Hindlimb muscle (tissue), 1 donor: ENCODE results near the gene CHD9. TPM values are rescaled to one million over a fixed set of nuclear protein-coding genes. Genes with fewer than 3 reads are reported as not detected.
"Not testable (repeated sequence)": the region's sequence is repeated elsewhere in the genome, so short reads cannot be mapped to it uniquely, and the experiment has no call there.

Source experiments
- DNase-seq: peaks from one replicate; pipeline ENCODE4 v3.0.0-alpha.2; 2013
- polyA plus RNA-seq: library from polyadenylated mRNA; unstranded; fragments of 120-200 nt; gene quantifications from one replicate; pipeline ENCODE4 v1.2.1, GENCODE V29; 2013; ENCODE audit not compliant: insufficient read length

Gene CHD9
- polyA plus RNA-seq, 1 donor = 45.7 TPM

DNA sequence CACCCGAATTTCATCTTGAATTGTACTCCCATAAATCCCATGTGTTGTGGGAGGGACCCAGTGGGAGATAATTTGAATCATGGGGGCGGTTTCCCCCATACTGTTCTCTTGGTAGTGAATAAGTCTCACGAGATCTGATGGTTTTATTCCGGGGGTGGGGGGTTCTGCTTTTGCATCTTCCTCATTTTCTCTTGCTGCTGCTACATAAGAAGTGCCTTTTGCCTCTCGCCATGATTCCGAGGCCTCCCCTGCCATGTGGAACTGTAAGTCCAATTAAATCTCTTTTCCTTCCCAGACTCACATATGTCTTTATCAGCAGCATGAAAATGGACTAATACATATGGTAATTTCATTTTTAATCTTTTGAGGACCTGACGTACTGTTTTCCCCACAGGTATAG lies 20.7 kb downstream of the CHD9 start:
- DNase-seq = not testable (repeated sequence)

DNA sequence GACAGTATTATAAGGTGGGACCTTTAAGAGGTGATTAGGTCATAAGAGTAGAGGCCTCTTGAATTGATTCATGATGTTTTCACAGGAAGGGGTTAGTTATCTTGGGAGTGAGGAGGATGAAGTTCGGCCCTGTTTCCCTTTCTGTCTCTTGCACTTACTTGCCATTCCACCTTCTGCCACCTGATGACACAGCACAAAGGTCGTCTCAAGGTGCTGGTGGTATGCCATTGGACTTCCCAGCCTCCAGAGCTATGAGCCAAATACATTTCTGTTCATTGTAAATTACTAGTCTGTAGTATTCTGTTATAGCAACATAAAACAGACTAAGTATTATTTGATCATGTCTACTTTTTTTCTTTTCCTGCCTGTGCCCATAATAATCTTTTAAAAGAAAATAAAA lies 23.5 kb downstream of the CHD9 start:
- DNase-seq = no peak

DNA sequence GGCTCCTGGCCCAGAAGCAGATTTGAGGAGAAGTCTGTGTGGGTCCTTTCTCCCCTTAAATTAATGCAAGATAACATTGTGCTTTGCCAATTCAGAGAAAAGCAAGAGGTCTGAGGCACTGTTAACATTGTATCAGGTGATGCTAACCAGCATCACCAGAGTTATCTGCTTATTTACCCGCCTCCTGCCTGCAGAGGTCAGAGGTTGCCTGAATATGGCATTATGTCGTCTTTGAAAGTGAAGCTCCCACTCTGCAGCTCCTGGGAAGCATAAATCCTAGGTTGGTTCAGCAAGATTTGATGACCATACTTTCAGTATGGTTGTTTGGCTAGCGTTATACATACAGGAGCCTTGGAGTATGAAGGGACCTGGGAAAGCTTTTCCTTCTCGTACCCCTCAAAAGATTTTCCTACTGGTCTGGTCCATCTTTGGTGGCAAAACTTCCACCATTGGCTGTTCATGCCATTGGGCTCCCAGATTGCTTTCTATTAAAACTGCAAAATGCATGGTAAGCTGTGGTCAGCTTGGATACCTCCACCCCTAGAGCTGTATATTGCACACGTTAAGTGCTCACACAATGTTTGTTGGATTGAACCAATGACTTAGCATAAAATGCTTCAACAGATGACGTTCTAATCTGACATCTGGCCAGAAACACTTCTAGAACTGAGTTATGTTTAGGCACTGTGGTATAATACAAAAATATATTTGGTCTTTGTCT lies 24.1 kb downstream of the CHD9 start:
- no peak for DNase-seq

DNA sequence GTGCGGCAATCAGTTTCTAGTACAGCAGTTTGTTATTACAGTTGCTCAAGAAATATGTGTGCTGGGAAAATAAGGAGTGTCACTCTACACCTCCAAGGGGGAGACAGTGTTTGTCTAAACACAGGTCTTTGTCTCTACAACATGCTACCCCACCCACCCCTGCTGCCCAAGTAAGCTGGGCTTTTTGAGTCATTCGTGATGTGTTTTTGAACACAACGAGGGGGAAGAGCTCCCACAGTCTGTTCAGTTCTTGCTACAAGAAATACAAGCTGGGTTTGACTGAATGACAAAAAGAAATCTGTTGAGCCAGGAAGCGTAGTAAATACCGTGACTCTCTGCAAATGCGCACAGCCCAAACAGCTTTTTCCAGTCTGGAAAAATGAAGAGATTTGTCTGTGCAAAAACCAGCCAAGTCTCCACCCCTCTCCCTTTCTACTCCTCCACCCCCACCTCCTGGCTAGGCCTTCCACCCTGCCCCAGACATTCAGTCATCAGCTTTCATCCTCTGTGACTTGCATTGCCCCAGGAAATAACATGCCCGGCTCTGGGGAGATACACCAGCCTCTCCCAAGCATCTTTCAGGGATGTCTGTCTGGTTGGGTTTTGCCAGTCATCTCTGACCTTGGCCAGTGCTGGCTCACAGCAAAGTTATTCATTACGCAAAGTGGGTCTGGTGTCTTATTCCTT lies 25.7 kb downstream of the CHD9 start:
- peak; percentile 91 for DNase-seq

DNA sequence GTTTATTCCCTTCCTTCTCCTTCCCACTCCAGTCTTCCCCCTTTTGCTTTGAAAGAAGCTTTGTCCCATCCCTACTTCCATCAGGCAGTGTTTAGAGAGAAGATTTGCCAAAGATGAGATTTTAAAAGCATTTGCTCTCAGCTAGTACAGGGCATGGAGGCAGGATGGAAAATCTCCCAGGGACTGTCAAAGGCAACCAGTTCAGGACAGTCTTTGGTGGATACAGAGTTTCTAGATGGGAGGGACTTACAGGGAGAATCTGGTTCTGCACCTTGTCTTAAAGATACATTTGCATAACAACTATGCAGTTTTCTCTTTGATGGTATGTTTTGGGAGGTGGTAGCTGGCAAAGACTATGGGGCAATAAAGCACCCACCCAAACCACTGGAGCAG lies 26.2 kb downstream of the CHD9 start:
- DNase-seq = no peak

DNA sequence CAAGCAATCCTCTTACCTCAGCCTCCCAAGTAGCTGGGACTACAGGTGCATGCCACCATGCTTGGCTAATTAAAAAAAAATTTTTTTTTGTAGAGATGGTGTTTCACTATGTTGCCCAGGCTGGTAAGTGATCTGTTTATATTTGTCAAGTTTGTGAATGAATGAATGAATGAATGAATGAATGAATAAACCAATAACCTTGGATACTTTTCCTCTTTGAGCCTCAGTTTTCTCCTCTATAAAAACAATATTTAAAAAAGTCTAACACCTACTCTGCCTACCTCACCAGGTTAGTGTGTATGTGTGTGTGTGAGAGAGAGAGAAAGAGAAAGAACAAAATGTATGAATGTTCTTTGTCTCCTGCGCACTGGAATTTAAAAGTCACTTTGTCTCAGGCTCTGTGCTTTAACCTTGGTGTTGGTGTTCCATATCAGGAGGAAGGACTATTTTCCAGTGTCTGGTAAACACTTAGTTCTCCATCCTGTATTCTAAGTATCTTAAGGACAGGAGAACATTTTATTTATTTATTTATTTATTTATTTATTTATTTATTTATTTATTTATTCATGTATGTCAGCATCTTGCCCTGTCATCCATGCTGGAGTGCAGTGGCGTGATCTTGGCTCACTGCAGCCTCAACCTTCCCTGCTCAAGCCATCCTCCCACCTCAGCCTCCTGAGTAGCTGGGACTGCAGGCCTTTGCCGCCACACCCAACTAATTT lies 27.1 kb downstream of the CHD9 start:
- DNase-seq = no peak

DNA sequence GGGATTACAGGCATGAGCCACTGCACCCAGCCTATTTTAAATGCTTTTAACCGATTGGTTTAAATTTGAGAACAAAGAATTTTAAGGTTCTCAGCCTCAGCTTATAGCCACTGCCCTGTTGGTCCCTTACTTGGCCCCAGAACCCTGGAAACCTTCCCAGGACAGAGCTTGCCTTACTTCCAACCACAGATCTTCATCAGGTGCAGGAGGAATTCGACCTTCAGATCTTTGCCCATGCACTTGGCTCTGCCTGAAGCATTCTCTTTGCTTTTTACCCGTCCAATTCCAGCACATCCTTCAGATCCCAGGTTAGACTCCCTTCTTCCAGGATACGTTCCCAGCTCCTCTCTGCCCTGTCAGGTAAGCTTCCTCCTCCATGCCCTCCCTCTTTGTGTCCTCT lies 27.7 kb downstream of the CHD9 start:
- no peak for DNase-seq

DNA sequence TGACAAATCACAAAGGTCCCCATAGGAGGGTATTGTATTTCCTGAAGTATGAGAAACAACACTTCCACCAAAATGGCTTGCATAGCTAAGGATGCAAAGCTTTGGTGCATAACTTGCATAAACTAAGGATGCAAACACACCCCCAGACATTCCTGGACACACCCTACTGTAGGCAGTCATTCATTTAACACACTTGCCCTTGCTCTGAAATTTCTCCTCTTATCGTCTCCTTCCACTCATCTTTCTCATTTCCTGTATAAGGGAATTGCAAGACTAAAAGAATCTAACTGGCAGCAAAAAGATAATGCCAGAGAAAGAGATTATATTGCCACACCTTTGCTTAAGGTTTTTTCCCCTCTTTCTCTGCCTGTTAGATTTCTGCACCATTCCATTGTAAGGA lies 28.3 kb downstream of the CHD9 start:
- no peak for DNase-seq

DNA sequence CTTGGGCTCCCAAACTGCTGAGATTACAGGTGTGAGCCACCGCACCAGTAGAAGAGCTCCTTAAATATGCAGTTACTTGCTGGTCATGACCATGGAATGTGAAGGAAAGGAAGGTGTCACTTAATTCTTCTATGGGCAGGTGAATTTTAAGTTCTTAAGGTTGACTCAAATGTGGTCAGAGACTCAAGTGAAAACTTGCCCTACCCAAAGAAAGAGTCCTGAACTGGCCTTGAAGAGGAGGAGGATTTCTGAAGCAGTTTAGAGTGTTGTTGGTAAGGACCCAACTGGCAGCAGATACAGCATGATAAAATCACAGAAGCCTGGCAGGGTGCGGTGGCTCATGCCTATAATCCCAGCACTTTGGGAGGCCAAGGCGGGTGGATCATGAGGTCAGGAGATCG lies 29.4 kb downstream of the CHD9 start:
- no peak for DNase-seq

DNA sequence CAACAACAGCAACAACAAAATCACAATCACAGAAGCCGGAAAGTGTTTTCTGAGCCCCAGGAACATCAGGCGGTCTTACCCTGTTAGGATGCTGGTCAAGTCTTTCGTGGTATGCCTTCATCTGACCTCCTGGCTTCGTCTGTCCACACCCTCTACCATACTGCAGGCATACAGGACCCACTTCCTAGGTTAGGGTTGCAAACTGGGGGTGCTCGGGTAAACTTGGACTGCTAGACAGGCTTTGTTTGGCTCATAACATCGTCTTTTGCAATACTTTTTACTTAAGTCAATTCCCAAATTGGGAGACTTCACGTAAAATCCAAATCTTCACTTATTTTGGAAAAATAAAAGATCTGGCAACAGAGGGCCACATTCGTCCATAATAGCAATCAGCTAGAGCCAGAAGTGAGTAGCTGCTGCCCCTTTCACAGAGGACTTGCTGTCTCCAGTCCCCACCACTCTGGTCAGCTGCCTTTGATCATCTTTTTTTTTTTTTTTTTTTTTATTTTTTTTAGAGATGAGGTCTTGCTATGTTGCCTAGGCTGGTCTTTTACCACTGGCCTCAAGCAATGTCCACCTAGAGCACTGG lies 30.0 kb downstream of the CHD9 start:
- no peak for DNase-seq

DNA sequence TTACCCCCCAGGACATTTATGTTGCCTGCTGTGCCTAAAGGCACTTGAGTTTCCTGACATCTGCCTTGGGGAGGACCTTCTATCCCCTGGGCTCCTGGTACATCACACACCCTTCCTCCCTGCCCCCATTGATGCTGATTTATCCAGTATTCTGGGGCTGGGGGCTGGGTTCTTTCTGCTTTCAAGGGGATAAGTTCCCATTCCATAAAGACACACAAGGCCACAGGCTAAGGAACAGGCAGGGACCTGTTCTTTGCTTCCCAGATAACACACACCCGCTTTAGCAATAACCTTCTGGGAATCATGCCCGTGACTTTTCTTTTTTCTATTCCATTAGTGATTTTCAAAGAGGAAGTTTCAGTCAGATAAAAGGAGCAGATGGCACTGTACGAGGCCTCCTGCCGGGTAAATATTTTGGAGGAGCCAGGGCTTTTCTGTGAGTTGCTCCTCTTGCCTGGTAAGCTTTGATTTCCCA lies 30.6 kb downstream of the CHD9 start:
- DNase-seq = peak; percentile 64

DNA sequence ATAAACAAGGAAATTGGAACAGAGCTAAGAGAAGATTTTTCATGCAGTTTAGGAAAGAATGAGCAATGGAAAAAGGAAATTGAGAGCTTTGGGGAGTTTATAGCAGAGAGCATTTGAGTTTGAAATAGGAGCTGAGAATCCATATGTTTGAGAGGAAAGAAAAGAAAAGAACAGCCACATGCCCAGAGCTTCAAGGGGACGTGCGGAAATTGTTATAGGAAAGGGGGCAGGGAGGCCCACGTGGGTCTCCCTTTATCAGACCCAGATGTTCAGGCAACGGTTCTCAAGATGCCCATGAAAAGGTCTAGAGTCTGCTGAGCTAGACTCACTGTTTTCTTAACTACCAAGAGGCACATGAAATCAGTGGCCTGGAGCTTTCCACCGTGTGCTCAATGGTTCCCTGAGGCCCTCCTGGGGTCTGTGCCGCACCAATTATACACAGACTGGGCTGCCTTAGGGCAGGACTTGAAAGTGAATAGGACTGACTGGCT lies 31.2 kb downstream of the CHD9 start:
- peak; percentile 81 for DNase-seq

DNA sequence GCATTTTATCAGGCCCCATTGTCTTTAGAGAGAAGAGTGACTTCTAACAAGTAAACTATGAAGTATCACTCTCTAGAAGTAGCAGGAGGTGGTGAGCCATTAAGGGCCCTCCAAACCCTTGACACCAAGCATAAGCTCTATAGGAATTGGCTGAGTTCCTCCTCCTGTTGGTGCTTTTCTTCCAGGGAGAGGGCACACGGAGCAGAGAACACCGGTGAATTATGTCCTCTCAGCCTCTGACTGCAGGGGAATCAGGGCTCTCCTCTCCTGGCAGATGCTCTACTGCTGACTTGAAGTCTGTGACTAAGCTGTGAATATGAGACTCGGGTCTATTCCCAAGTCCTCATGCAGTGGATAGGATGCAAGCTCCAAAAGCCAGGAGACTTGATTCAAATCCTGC lies 32.3 kb downstream of the CHD9 start:
- DNase-seq = no peak

DNA sequence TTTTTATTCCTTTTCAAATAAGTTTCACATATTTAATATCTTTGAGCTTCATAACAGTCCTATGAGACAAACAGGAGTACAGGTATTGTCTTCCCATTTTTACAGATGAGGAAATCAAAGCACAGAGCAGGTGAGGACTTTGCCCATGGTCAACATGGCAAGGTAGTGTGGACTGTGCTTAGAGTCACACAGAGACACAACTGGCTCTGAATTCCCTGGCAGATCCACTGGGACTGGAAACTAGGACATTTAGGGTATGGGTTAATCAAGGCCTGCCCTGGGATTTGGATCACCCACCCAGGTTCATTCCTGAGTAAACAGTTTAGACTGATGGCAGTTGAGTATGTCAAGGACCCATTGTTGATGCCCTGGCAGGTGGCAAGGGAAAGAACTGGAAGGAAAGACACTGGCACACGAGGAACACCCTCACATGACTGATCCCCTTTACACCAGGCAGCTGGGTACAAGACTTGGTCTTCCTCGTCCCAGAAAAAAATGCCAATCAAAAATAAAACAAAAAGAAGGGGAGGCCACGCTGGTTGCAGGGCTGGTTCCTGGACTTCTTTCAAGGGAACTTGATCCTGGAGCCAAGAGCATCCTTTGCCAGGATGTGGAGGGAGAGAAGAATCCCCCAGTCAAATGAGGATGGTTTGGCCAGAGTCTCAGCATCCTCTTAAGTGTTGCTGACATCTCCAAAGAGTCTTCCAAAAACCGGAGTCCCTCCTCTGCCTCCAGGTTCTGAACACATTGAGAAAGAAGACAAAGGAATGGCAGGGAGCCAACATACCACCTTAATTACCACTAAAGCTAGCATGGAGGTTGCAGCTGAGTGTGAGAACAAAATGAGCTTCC lies 34.9 kb downstream of the CHD9 start:
- DNase-seq = peak; percentile 57

DNA sequence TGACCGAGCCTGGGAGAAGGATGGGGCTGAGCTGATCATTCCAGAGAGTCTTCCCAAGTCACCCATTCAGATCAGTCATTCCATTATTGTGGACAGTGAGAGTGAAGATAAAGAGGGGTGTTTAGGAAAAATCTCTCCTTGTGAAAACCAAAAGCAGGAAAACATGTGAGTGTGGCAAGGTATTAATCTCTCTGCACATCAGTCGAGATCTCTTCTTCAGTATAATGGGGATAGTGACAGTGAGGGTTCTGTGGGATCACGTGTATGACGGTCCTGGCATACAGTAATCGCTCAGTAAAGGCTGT lies 35.4 kb downstream of the CHD9 start:
- no peak for DNase-seq

DNA sequence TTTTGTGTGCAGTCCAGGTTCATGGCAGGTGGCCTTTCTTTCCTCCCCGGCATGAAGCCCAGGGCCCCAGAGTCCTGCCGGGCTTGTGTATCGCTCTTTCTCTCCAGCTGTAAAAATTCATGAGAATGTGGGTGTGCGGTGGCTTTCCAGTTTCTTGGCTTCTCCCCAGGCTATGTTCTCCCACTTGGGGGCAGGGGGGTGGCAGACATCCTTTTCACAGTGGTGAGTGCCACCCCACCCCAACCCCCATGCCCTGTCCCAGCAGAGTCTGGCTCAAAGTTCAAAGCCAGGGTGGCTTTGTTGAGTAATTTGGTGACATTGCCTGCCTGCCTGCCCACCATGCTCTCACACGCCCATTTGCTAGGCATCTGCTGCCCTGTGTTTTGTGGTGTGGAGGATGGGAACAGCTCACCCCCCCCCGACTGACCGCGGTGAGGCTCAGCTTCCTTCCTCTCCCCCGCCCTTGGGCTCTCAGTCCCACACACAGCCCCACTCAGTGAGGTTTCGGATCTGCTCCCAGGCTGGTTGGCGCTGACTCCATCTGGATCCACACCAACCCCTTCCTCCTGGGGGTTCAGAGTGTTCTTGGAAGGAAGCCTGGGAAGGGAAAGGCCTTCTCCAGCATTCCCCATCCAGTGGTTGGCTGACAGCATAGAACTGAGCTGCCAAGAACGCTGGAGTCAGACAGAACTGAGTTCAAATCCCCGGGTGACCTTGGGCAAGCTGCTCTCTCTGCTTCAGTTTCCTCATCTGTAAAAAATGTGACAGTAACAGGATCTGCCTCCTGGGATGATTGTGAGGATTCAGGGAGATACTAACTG lies 36.0 kb downstream of the CHD9 start:
- peak; percentile 97 for DNase-seq

DNA sequence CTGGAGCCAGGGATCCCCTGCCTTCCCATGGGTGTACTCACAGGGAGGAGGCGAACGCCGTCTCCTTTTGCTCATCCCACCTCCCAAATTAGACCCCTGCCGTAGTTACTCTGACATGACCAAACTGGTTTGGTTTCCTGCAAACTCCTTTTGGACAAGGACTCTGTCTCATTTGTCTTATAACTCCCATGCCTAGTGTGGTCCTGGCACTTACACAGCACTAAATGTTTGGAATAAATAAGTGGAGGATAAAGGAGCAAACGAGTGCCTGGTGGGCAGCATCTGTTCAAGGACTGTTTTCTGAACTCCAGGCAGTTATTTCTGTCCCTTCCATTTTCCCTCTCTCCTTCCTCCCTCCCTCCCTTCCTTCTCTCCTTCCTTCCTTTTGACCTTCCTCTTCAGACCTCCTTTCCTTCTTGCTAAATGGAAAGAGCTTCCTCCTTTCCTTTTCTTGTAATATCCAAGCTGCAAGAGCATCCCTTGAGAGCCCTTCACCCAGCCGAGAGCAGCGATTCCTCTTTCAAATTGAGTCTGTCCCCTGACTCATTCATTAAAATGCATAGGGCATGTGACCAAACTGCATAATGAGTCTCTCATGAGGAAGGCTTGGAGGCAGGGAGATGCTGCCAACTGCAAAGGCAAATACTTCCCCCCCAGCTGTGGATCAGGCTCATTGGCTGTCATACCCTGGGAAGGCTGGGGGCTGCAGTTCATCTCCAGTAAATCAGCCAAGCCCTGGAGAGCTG lies 36.8 kb downstream of the CHD9 start:
- DNase-seq = peak; percentile 84

DNA sequence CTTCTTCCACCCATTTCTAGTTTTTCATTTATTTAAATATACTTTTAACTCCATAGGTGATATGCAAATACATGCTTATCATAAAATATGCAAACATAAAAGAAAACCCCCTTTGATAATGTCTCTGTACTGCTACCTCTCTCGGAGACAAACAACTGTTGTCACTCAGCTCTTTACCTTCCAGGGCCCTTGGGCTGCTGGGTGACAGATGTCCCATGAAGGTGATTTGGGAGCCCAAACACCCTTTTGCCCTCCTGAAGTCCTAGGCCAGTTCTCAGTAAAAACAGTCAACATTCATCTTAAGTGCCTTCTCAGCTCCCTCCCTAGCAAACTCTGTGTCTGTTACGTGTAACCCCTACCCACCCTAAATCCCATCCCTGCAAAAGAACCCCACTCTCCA lies 37.5 kb downstream of the CHD9 start:
- DNase-seq = no peak

DNA sequence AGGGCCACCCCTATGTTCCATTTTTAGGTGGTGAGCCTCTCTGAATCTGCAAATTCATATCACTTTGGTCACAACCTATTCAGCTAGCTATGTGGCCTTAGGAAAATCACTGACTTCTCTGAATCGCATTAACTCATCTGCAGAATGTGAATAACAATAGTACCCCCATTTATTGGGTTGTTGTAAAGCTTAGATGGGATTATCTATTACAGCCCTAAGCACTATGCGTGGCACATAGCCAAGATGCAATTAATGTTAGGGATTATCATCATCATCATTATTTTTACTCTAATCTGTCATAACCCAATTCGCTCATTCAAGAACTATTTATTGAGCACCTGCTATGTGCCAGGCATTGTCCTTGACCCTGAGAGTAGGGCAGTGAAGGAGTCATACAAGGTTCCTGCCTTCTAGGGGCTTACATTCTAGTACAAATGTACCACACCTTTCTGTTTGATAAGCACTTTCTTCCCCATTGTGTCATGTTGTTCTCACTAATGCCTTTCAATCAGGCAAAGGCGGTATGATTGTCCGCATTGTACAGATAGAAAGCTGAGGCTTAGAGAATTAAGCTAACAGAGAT lies 38.5 kb downstream of the CHD9 start:
- no peak for DNase-seq

DNA sequence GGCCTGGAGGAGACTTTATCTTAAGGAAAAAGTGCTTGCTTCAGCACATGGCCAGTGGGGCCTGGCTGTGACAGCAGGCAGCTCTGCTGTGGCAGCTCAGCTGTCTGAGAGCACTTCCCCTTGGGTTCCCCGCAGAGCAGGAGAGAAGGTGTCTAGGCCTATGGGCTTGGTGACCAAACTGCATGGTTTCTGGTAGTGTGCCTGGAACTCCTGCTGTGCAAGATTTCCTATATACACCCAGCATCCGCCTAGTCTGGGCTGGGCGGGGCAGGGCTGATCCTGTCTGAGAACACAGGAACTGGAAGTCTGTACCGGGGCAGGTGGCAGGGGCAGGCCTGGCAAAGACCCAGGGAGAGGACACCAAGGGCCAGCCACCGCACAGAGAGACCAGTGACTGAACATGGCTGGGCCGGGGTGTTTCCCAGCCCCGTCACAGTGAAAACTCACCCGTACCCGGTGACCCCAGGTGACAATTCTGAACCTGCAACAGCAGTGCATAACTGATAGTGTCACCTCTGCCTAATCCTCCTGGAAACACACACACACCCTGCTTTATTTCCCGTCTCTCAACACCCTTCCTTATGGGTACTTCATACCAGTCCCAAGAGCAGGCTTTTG lies 39.3 kb downstream of the CHD9 start:
- no peak for DNase-seq
